Endodermal cell (in vitro differentiated cells): ENCODE data around the gene SDK2. TPM values are rescaled to one million over a fixed set of nuclear protein-coding genes. Genes with fewer than 3 reads are reported as not detected.
A peak's percentile ranks its signal among the peaks of the same experiment; 100 is the strongest.

Experiments
- DNase-seq: peaks from one replicate; pipeline ENCODE4 v3.0.0-alpha.2; 2017
- H3K27ac ChIP-seq: 2 replicates; pipeline ENCODE4 v1.5.1; 2013; ENCODE audit warnings: mild to moderate bottlenecking, low read depth, low read length, moderate library complexity
- H3K27me3 ChIP-seq: 2 replicates; pipeline ENCODE4 v1.6.1; 2013; ENCODE audit warnings: mild to moderate bottlenecking, low read length, moderate library complexity; ENCODE audit not compliant: insufficient read depth, control insufficient read depth, poor library complexity, severe bottlenecking
- H3K36me3 ChIP-seq: 2 replicates; pipeline ENCODE4 v1.7.0; 2013; ENCODE audit warnings: mild to moderate bottlenecking, low read length, moderate library complexity; ENCODE audit not compliant: control insufficient read depth, insufficient read depth
- H3K4me1 ChIP-seq: one replicate; pipeline ENCODE4 v1.7.0; 2013; ENCODE audit warnings: low read length; ENCODE audit not compliant: control insufficient read depth, insufficient read depth
- H3K4me3 ChIP-seq: 2 replicates; pipeline ENCODE4 v1.5.1; 2013; ENCODE audit warnings: mild to moderate bottlenecking, low read length, moderate library complexity
- H3K9ac ChIP-seq: 2 replicates; pipeline ENCODE4 v1.6.1; 2013; ENCODE audit warnings: mild to moderate bottlenecking, low read length, moderate library complexity; ENCODE audit not compliant: poor library complexity, severe bottlenecking; ENCODE audit errors: extremely low read depth
- H3K9me3 ChIP-seq: 2 replicates; pipeline ENCODE4 v1.6.1; 2013; ENCODE audit warnings: mild to moderate bottlenecking, low read length, moderate library complexity; ENCODE audit not compliant: control insufficient read depth
- H3K27ac Mint-ChIP-seq: 2 replicates; pipeline ENCODE4 v1.8.0; 2020; ENCODE audit warnings: mixed read lengths
- H3K27me3 Mint-ChIP-seq: 2 replicates; pipeline ENCODE4 v1.8.0; 2021; ENCODE audit warnings: mild to moderate bottlenecking, mixed read lengths; ENCODE audit not compliant: insufficient read depth
- H3K36me3 Mint-ChIP-seq: 2 replicates; pipeline ENCODE4 v1.8.0; 2020; ENCODE audit warnings: low read depth, mixed read lengths
- H3K4me1 Mint-ChIP-seq: 2 replicates; pipeline ENCODE4 v1.8.0; 2020; ENCODE audit warnings: mixed read lengths
- H3K4me3 Mint-ChIP-seq: 2 replicates; pipeline ENCODE4 v1.8.0; 2020; ENCODE audit warnings: mild to moderate bottlenecking, moderate library complexity, mixed read lengths
- H3K9me3 Mint-ChIP-seq: 2 replicates; pipeline ENCODE4 v1.8.0; 2020; ENCODE audit warnings: mild to moderate bottlenecking, mixed read lengths
- CTCF ChIP-seq: fragments of 200-600 bp; sonication (generic); conservative IDR thresholded peaks from 2 replicates; pipeline ENCODE4 v1.5.0; 2021; ENCODE audit warnings: antibody characterized with exemption, mild to moderate bottlenecking
- WGBS, 2 experiments: methylation state at CpG; one replicate each; pipeline versions ENCODE4 v1.1.5 to v1.1.7; 2013; ENCODE audit warnings: missing lambda C conversion rate in 2 of 2, mixed read lengths in 1 of 2; ENCODE audit not compliant: insufficient coverage in 1 of 2, insufficient read length in 1 of 2; 5-methylcytosine and 5-hydroxymethylcytosine counted together
- total RNA-seq, 2 donors: library from RNA; stranded (reverse); fragmentation: NEBNext Ultra II Directional in 1 of 2; extraction: Animal tissue kit (Norgen Biotek cat#: 25700) in 1 of 2; gene quantifications; 2 replicates in 1 of 2; 3 replicates in 1 of 2; pipeline ENCODE4 v1.2.1, GENCODE V29; 2021

SDK2 gene
- total RNA-seq, 2 donors from 2014 or later = 5.9 to 7.0 TPM

GRCh38 chr17:73402466-73402865 lies 241.8 kb downstream of the SDK2 start:
- TF ChIP-seq CTCF = no peak
- no peaks in the 10 kb centered on the region for H3K27me3 Mint-ChIP-seq
- no peak overlapping the region for H3K4me3 Mint-ChIP-seq
- H3K4me1 ChIP-seq = no peaks in the 10 kb centered on the region
- no peaks in the 10 kb centered on the region for H3K36me3 ChIP-seq
- H3K4me1 Mint-ChIP-seq = no peaks in the 10 kb centered on the region
- DNase-seq = no peak
- H3K4me3 ChIP-seq = no peak overlapping the region
- WGBS, 2 experiments = 80 to 91% methylated on average over 5 to 6 of the region's 7 CpGs
- H3K36me3 Mint-ChIP-seq = peaks cover 4% of the 10 kb centered on the region
- H3K9ac ChIP-seq = no peak overlapping the region
- no peaks in the 10 kb centered on the region for H3K9me3 ChIP-seq
- no peak overlapping the region for H3K27ac ChIP-seq
- no peaks in the 10 kb centered on the region for H3K27me3 ChIP-seq
- H3K27ac Mint-ChIP-seq = no peak overlapping the region
- H3K9me3 Mint-ChIP-seq = no peaks in the 10 kb centered on the region

GRCh38 chr17:73401911-73402310 lies 242.3 kb downstream of the SDK2 start:
- TF ChIP-seq CTCF = no peak
- DNase-seq = peak; percentile 89
- H3K9me3 ChIP-seq = no peaks in the 10 kb centered on the region
- no peaks in the 10 kb centered on the region for H3K4me1 ChIP-seq
- Mint-ChIP-seq H3K27ac (no peak overlapping the region), H3K4me3 (no peak overlapping the region), H3K4me1 (no peaks in the 10 kb centered on the region), H3K36me3 (peaks cover 4% of the 10 kb centered on the region), H3K9me3 (no peaks in the 10 kb centered on the region), H3K27me3 (no peaks in the 10 kb centered on the region)
- no peaks in the 10 kb centered on the region for H3K27me3 ChIP-seq
- H3K9ac ChIP-seq = no peak overlapping the region
- 77 to 87% methylated on average over 15 to 18 of the region's 18 CpGs for WGBS, 2 experiments
- no peak overlapping the region for H3K27ac ChIP-seq
- H3K36me3 ChIP-seq = no peaks in the 10 kb centered on the region
- H3K4me3 ChIP-seq = no peak overlapping the region

- H3K27me3 ChIP-seq = no peaks in the 10 kb centered on the region
- no peak overlapping the region for H3K4me3 ChIP-seq
- no peak for DNase-seq
- WGBS, 2 experiments = 94 to 100% methylated on average over 7 to 18 of the region's 18 CpGs
- no peak overlapping the region for H3K9ac ChIP-seq
- H3K9me3 ChIP-seq = no peaks in the 10 kb centered on the region
- Mint-ChIP-seq H3K4me1 (no peaks in the 10 kb centered on the region), H3K36me3 (peaks cover 4% of the 10 kb centered on the region), H3K27me3 (no peaks in the 10 kb centered on the region), H3K4me3 (no peak overlapping the region), H3K27ac (no peak overlapping the region), H3K9me3 (no peaks in the 10 kb centered on the region)
- H3K4me1 ChIP-seq = no peaks in the 10 kb centered on the region
- TF ChIP-seq CTCF = no peak
- no peaks in the 10 kb centered on the region for H3K36me3 ChIP-seq
- no peak overlapping the region for H3K27ac ChIP-seq
Measured at GRCh38 chr17:73400915-73401545, 243.2 kb downstream of the SDK2 start.
